ENCODE data around the gene FNDC8.
"Not testable (repeated sequence)": the region's sequence is repeated elsewhere in the genome, so short reads cannot be mapped to it uniquely, and the experiment has no call there.

FNDC8 gene

GRCh38 chr17:35097776-35098175 lies 23.6 kb upstream of the FNDC8 start:
- no peak for DNase-seq

DNA sequence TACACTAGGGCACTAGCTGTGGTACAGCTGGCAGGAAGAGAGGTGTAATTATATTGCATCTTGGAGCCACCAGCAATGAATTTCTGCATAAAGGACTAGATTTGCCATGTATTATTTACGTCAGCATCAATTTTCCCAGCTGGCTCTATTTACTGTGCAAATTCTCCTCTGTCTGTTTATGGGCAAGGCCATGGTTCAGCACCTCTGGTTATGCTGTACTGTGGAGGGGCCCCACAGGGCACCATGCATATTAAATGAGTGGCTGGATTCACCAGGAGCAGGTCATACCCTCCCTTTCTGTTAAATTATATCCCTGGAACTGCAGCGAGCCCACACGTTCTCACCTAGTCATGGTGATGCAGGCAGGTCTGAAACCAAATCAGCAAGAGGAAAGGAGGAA lies 21.5 kb upstream of the FNDC8 start:
- DNase-seq, result no peak

- no peak for DNase-seq
Measured at GRCh38 chr17:35101036-35101435, 20.4 kb upstream of the FNDC8 start.

GRCh38 chr17:35101725-35102124 lies 19.7 kb upstream of the FNDC8 start:
- DNase-seq, result no peak

GRCh38 chr17:35103271-35103670 lies 18.1 kb upstream of the FNDC8 start:
- DNase-seq, result no peak

- no peak for DNase-seq
Measured at GRCh38 chr17:35104844-35105450, 16.5 kb upstream of the FNDC8 start.

DNA sequence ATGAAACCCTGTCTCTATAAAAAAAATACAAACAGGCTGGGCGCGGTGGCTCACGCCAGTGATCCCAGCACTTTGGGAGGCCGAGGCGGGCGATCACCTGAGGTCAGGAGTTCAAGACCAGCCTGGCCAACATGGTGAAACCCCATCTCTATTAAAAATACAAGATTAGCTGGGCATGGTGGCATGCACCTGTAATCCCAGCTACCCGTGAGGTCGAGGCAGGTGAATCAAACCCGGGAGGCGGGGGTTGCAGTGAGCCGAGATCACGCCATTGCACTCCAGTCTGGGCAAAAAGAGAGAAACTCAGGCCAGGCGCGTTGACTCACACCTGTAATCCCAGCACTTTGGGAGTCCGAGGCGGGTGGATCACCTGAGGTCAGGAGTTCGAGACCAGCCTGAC lies 10.6 kb upstream of the FNDC8 start:
- not testable (repeated sequence) for DNase-seq

GRCh38 chr17:35116845-35117244 lies 4.6 kb upstream of the FNDC8 start:
- DNase-seq, result no peak

DNA sequence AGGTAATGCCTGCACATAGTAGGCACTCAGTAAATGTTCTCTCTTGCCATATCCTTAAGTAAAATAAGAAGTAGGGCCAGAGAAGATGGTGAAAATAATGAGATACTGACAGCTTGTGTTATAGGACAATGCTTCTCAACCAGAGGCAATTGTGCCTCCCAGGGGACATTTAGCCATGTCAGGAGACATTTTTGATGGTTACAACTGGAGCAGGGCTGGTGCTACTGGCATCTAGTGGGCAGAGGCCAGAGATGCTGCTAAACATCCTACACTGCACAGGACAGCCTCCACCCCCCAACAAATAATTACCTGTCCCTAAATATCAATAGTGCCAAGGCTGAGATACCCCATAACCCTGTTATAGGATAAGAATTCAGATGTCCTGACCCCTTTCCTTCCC lies 3.4 kb upstream of the FNDC8 start:
- peak; percentile 56 for DNase-seq

GRCh38 chr17:35119370-35120165 lies 1.8 kb upstream of the FNDC8 start, which contains the start of gene RAD51D:
TSS of gene RAD51D (minus strand) at chr17:35119860. CDS start at chr17:35119613, 247 bp downstream.
- peak; percentile 66 for DNase-seq

GRCh38 chr17:35127751-35128514 lies 6.5 kb downstream of the FNDC8 start:
- no peak for DNase-seq

GRCh38 chr17:35129154-35129972 lies 7.9 kb downstream of the FNDC8 start:
- DNase-seq, result no peak

- no peak for DNase-seq
Measured at GRCh38 chr17:35129973-35130351, 8.5 kb downstream of the FNDC8 start.

DNA sequence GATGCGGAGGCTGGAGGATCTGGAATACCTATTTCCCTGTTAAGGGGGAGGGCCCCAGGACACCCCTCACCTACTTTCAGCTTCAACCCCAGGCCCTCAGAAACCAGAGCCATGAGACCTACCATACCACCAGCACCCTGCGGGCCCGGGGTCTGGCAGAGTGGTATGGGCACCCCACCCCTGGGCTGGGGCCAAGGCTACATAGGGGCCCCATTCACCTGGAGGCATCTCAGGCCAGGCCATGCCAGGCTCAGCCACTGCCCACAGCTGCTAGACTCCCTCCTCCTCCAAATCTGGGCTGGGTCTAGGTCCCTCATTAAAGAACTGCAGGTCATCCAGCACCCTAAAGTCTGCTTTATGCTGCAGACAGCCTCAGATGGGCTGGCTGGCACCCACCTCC lies 9.0 kb downstream of the FNDC8 start:
- no peak for DNase-seq

- DNase-seq, result no peak
Measured at GRCh38 chr17:35132099-35132498, 10.7 kb downstream of the FNDC8 start.

GRCh38 chr17:35132816-35133550 lies 11.6 kb downstream of the FNDC8 start:
- DNase-seq, result no peak

DNA sequence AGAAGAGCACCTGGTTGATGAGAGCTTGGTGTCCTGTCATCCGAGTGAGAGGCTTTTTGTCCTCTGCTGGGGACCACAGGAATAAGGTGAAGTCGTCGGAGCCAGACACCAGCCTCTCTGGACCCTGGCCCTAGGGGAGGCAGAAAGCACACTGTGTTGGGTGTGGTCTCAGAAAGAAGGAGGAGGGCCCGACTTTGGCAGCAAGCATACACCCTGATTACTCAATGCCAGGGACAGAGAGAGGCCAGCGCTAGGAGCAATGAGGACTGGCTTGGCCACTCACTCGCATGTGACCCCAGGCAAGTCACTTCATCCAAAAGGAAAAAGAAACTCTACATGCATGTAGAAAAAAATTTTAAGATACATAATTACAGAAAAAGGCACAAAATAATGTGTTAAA lies 13.9 kb downstream of the FNDC8 start:
- no peak for DNase-seq

DNA sequence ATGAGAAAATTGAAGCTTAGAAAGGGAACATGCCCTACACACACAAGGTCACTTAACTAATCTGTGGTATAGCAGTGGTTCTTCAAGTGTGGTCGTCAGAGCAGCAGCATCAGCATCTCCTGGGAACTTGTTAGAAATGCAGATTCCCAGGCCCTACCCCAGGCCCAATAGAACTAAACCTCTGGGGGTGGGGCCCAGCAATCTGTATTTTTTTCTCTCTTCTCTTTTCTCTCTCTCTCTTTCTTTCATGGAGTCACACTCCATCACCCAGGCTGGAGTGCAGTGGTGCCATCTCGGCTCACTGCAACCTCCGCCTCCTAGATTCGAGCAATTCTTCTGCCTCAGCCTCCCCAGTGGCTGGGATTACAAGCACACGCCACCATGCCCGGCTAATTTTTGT lies 16.8 kb downstream of the FNDC8 start:
- no peak for DNase-seq

DNA sequence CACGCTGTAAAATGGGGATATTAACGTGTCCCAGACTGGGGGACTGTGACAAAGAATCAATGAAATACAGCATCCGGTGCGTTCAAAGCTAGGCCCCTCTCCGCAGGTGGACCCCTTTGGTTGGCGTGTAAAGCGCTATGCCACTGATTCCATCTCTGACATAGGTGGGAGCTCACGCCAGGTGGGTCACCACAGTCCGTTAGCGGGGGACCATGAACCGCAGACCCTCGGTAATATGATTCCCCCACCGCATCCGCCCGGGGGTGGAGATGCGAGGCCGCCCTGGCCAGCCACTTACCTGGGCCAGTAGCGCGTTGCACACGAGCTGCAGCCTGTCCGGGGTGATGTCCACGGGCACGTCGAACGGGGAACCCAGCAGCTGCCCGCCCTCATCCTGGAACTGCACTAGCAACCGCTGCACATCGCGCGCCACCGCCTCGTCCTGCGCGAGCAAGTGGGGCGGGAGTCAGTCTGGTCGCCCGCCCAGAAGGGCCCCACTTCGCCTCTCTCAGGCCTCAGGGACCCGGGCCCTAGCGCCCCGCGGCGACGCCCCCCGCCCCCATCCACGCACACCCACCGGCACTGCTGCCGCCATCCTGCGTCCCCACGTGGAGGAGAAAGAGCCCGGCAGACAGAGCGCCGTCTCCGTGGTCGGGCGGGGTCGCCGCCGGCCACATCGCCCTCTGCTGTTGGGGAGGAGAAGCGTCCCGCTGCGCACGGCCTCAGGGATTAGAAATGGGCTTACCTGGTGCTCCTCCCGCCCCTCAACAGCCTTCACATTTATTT lies 20.5 kb downstream of the FNDC8 start, which contains the start of gene NLE1:
NLE1 (minus strand) TSS at position 623 of the 786 bp plus-strand sequence; CDS start at position 595, 28 bp downstream.
- DNase-seq, result peak; percentile 86

DNA sequence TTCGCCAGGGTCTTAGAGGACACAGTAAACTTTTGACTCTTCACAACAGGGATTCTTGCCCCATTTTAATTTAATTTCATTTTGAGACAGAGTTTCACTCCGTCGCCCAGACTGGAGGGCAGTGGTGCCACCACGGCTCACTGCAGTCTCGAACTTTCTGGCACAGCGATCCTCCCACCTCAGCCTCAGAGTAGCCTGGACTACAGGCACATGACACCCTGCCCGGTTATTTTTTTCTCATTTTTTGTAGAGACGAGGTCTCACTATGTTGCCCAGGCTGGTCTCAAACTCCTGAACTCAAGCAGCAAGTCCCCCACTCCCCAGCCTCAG lies 21.0 kb downstream of the FNDC8 start:
- no peak for DNase-seq

DNA sequence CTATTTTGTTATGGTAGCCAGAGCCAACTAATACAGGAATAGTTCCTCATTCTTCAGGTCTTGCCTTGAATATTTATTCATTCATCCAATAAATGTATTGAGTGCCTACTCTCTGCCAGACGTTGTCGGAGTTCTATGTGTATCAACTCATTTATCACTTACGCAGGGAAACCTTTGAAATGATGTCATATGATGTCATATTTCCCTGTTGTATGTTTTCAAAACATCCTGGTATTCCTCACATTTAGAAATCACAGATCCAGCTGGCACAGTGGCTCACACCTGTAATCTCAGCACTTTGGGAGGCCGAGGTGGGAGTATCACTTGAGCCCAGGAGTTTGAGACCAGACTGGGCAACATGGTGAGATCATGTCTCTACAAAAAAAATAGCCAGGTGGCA lies 23.4 kb downstream of the FNDC8 start:
- DNase-seq, result no peak

Data from CD4-positive, alpha-beta T cell treated with Interleukin-4 for 4 hours (primary cell).